Lung (tissue), 12 donors: ENCODE results near the gene C2orf92. TPM values are rescaled to one million over a fixed set of nuclear protein-coding genes. Genes with fewer than 3 reads are reported as not detected.

ENCODE experiments used
- ATAC-seq: fragments of 200-7000 bp; cut with Tn5 transposase; one replicate; pipeline ENCODE4 v1.9.1; 2020; ENCODE audit warnings: moderate number of reproducible peaks; ENCODE audit not compliant: insufficient read depth, low FRiP score
- DNase-seq, 3 donors: peaks; one replicate each; pipeline ENCODE4 v3.0.0-alpha.2; 2013 to 2017
- H3K27ac ChIP-seq, 2 donors: one replicate each; pipeline ENCODE4 v1.5.1; 2013; ENCODE audit warnings: mild to moderate bottlenecking in 2 of 2, moderate library complexity in 2 of 2, control low read depth in 1 of 2, inconsistent platforms in 1 of 2, low read depth in 1 of 2, low read length in 1 of 2
- H3K27me3 ChIP-seq, 3 donors: one replicate each; pipeline ENCODE4 v1.5.1; 2013; ENCODE audit warnings: low read length in 2 of 3; ENCODE audit not compliant: control insufficient read depth in 3 of 3, insufficient read depth in 3 of 3
- H3K36me3 ChIP-seq, 4 donors: one replicate each; pipeline ENCODE4 v1.5.1; 2013; ENCODE audit warnings: low read length in 4 of 4, mild to moderate bottlenecking in 1 of 4, moderate library complexity in 1 of 4; ENCODE audit not compliant: control insufficient read depth in 4 of 4, insufficient read depth in 4 of 4
- H3K4me1 ChIP-seq, 5 donors: one replicate each; pipeline ENCODE4 v1.5.1; 2013; ENCODE audit warnings: low read length in 5 of 5, mild to moderate bottlenecking in 2 of 5, moderate library complexity in 1 of 5; ENCODE audit not compliant: control insufficient read depth in 5 of 5, insufficient read depth in 5 of 5
- H3K4me3 ChIP-seq: one replicate; pipeline ENCODE4 v1.5.1; 2013; ENCODE audit warnings: mild to moderate bottlenecking, control low read depth, moderate library complexity
- H3K9ac ChIP-seq, 2 donors: one replicate each; pipeline ENCODE4 v1.5.1; 2013; ENCODE audit warnings: low read length in 2 of 2, control low read depth in 1 of 2; ENCODE audit not compliant: insufficient read depth in 1 of 2
- H3K9me3 ChIP-seq, 4 donors: one replicate each; pipeline ENCODE4 v1.5.1; 2013; ENCODE audit warnings: low read length in 3 of 4, mild to moderate bottlenecking in 1 of 4, moderate library complexity in 1 of 4; ENCODE audit not compliant: control insufficient read depth in 4 of 4, insufficient read depth in 3 of 4
- WGBS, 2 donors: extraction: QIAGEN DNeasy Blood & Tissue Kit; methylation state at CpG; one replicate each; pipeline ENCODE4 v1.1.7; 2013; 5-methylcytosine and 5-hydroxymethylcytosine counted together
- polyA plus RNA-seq, 2 donors: library from polyadenylated mRNA; stranded (reverse); fragments of 200-250 nt; gene quantifications; one replicate each; pipeline ENCODE4 v1.2.1, GENCODE V29; 2013
- total RNA-seq, 2 donors: library from RNA; depleted of rRNA in 1 of 2; stranded (reverse); fragments of >200 nt in 1 of 2; gene quantifications; one replicate each; pipeline ENCODE4 v1.2.1, GENCODE V29; 2014 to 2021
- TF ChIP-seq, protein P1 (sequence below): IDR thresholded peaks from 2 replicates; pipeline ENCODE4 v1.5.1; 2012; ENCODE audit warnings: mild to moderate bottlenecking; ENCODE audit errors: control extremely low read depth, extremely low read depth
- donor health status: control.
- donor health status: control.
- donor health status: Bipolar disorder and iron deficiency.
- donor health status: healthy.
- donor health status: DM: yes; HTN: yes; CAD: no.

C2orf92 gene
- total and polyA plus RNA-seq, 4 donors, result 1.8 to 19.0 (median 14.2) TPM

- Histone ChIP-seq H3K27ac (no peak overlapping the region), H3K36me3 (no peaks in the 10 kb centered on the region), H3K27me3 (no peaks in the 10 kb centered on the region), H3K4me1 (no peaks in the 10 kb centered on the region), H3K9ac (no peak overlapping the region), H3K9me3 (peaks cover 0 to 5% (median 2%) of the 10 kb centered on the region in 4 donors), H3K4me3 (no peak overlapping the region)
- 95 to 96% methylated on average over 21 to 28 of the region's 28 CpGs for WGBS, 2 donors
- DNase-seq (no peak), ATAC-seq (no peak)
- TF ChIP-seq, protein P1, sequence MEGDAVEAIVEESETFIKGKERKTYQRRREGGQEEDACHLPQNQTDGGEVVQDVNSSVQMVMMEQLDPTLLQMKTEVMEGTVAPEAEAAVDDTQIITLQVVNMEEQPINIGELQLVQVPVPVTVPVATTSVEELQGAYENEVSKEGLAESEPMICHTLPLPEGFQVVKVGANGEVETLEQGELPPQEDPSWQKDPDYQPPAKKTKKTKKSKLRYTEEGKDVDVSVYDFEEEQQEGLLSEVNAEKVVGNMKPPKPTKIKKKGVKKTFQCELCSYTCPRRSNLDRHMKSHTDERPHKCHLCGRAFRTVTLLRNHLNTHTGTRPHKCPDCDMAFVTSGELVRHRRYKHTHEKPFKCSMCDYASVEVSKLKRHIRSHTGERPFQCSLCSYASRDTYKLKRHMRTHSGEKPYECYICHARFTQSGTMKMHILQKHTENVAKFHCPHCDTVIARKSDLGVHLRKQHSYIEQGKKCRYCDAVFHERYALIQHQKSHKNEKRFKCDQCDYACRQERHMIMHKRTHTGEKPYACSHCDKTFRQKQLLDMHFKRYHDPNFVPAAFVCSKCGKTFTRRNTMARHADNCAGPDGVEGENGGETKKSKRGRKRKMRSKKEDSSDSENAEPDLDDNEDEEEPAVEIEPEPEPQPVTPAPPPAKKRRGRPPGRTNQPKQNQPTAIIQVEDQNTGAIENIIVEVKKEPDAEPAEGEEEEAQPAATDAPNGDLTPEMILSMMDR, result no peak
These were observed 63.2 kb downstream of the C2orf92 start for GRCh38 chr2:97732436-97733340.

GRCh38 chr2:97733341-97734035, 64.0 kb downstream of the C2orf92 start:
- ATAC-seq, result no peak
- TF ChIP-seq, protein P1, result no peak
- 87 to 88% methylated on average over 20 of the region's 20 CpGs for WGBS, 2 donors
- peaks cover 0 to 5% (median 2%) of the 10 kb centered on the region in 4 donors for H3K9me3 ChIP-seq
- no peaks in the 10 kb centered on the region for H3K27me3 ChIP-seq
- H3K27ac ChIP-seq, result no peak overlapping the region
- H3K9ac ChIP-seq, result no peak overlapping the region
- H3K36me3 ChIP-seq, result no peaks in the 10 kb centered on the region
- H3K4me3 ChIP-seq, result no peak overlapping the region
- no peaks in the 10 kb centered on the region for H3K4me1 ChIP-seq
- no peak for DNase-seq

DNA sequence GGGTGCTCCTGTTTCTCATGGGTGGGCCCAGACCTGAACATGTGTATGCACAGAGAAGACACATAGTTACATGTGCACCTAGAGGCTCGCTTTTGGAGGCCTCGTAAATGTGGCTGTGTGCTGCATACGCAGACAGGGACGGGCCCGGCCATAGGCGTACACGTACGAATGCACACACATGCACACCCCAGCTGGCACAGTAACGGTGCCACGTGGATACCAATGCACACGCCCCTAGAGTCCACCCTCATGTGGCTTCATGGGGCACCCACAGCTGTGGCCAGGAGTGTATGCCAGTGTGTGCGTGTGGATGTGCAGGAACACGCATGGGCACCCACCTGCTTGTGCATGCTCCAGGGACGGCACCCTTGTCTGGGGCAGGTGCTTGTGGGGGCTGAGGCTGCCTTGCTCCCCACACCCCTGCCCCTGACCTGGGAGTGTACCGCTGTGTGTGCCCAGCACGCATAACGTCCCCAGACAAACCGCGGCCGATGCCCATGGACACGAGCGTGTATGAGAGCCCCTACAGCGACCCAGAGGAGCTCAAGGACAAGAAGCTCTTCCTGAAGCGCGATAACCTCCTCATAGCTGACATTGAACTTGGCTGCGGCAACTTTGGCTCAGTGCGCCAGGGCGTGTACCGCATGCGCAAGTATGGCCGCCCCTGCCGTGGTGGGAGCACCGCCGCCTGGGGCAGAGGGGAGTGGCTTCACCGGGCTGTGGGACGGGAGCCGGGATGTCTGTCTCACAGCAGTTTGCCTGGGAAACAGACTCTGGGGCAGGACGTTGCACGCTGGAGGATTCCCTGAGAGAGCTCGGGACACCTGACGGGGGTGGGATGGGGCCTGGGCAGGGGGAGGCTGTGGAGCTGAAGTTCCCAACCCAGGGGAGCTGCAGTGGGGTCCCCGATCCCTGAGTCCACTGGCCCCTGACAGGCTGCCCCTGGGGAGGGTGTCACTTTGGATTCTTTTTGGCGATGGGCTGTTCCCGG, 64.8 kb downstream of the C2orf92 start:
- H3K4me3 ChIP-seq, result no peak overlapping the region
- H3K27me3 ChIP-seq, result no peaks in the 10 kb centered on the region
- H3K4me1 ChIP-seq, result no peaks in the 10 kb centered on the region
- no peak overlapping the region for H3K27ac ChIP-seq
- TF ChIP-seq, protein P1, result no peak
- no peak overlapping the region for H3K9ac ChIP-seq
- H3K36me3 ChIP-seq, result no peaks in the 10 kb centered on the region
- peaks cover 0 to 5% (median 2%) of the 10 kb centered on the region in 4 donors for H3K9me3 ChIP-seq
- DNase-seq (no peak), ATAC-seq (no peak)
- WGBS, 2 donors, result 94 to 97% methylated on average over 44 of the region's 44 CpGs
